HG02571 (cell line): ENCODE results near the gene MAP3K14.
"Not testable (repeated sequence)": the region's sequence is repeated elsewhere in the genome, so short reads cannot be mapped to it uniquely, and the experiment has no call there.

ENCODE experiments used
- ATAC-seq: cut with Tn5 transposase; IDR thresholded peaks from one replicate; pipeline ENCODE4 v1.9.1; 2021; ENCODE audit warnings: mild to moderate bottlenecking, moderate library complexity; ENCODE audit not compliant: unreplicated experiment

Gene MAP3K14

DNA sequence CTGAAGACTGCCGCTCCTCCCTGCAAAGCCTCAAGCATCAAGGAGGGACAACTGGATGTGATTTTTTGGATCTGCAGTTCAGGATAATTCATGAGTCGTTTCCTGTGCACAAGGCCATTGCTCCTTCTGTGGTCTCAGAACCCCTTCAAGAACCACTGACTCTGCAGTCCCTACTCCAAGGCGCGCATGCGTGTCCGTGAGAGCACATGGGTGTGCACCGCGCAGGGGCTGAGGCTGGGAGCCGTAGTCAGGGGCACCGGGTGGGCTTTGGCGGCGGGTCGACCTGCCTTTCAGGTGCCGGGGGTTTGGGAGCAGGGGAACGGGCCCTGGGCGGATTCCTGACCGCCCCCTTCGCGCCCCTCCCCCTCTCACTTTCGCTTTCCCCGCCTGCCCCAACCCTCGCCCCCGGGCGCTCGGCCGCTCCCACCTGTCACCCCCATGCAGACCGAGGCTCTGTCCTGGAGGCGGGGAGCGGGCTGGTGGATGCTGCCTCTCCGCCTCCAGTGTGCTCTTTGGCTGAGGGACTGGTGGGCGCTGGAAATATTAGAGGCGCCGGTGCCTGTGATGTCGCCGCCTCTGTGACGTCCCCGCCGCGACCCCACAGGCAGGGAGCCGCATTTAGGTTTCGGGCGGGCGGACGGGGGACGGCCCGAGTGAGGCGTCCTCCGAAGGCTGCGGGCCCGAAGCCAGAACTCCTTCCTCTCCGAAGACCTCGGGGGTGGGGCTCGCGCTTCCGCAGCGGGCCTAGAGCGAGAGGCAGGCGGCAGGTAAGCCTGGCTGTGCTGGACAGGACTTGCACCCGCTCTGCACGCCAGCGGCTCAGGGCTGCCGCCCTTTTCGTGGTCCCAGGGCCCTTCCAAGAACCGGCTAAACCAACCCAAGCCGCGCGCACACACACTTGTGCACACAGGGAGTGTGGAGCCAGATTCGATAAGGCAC is 55.0 kb downstream of the MAP3K14 start, which contains the start of gene SPATA32:
Gene SPATA32, minus strand, starts transcription at position 518 of the 939 bp plus-strand sequence. Its CDS starts 78 bp downstream, at position 440.
- ATAC-seq = no peak

DNA sequence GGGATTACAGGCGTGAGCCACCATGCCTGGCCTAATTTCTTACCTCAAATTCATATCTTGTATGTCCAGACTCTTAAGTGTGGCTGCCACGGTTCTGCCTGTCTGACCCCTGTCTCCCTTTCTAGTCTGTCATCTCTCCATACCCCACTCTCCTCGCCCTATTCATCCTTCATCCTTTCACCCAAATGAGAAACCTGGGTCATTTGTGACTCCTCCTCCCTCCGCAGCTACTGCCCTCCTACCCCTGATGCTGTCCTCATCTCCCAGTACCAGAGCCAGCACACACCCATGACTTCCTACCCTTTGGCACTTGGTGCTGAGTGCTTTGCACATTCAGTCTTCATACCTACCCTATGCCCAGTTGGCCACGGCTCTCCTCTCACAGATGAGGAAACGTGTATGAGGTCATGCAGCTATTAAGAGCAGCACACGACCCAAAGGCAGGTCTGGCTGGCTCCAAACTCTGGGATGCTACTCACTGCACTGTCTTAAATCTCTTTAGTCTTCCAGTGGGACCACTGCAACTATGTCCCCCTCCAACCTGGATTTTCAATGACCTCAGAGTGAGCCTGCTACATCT is 56.5 kb downstream of the MAP3K14 start:
- no peak for ATAC-seq

DNA sequence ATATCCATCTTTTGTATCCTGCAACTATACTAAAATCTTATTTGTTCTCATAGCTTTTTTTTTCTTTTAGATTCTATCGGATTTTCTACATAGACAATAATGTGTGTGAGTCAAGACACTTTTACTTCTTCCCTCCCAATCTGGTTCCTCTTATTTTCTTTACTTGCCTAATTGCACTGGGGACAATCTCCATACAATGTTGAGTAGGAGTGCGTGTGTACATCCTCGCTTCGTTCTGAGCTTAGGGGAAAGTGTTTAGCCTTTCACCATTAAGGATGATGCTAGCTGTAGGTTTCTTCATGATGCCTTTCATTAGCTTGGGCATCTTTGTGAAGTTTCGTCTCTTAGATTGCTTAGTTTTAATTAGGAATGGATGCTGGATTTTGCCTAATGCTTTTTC is 57.8 kb downstream of the MAP3K14 start:
- ATAC-seq = no peak

GRCh38 chr17:45257115-45257514 is 59.7 kb downstream of the MAP3K14 start:
- ATAC-seq = no peak

DNA sequence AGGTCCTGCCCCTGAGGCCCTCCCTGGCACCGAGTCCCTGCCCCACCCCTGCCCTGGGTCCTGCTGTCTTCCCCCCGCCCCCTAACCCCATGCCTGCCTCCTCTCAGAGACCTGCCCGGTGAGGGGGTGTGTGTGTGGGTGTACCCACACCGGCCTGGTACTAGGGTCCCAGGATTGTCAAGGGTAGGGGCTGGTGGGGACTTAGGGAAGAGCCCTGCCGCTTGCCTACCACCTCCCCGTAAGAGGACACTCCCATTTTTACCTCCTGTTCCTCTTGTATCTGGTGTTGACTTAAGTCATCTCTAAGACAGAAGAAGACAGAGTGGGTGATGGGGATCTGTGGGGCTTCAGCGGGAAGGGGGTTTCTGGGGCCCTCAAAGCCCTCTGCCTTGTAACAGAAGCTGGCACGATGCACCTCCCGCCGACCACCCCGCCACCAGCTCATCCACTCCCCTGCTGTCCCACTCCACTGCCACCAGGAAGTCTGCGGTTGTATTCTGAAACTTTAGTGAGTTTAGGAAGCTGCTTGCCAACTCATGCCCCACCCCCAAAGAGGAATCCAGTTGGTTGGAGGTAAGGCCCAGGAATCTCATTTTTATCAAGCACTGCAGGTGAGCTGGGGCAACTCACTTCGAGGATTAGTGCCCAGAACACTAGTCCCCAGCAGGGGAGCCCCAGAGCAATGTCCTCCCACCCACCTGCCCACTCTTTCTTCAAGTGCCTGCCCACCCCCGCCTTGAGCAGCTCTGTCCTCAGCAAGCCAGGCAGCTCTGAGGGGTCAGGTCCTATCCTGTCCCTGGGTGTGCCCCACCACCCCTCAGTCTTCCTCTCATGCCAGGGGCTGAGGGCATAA is 60.5 kb downstream of the MAP3K14 start:
- ATAC-seq = no peak

- ATAC-seq = no peak
These were observed 61.5 kb downstream of the MAP3K14 start for GRCh38 chr17:45255358-45255757.

- no peak for ATAC-seq
These were observed 62.9 kb downstream of the MAP3K14 start for GRCh38 chr17:45253879-45254278.

GRCh38 chr17:45253237-45253636 is 63.6 kb downstream of the MAP3K14 start:
- ATAC-seq = not testable (repeated sequence)

- no peak for ATAC-seq
These were observed 64.9 kb downstream of the MAP3K14 start for GRCh38 chr17:45251931-45252330.

GRCh38 chr17:45248132-45248957 is 68.5 kb downstream of the MAP3K14 start:
- peak; percentile 49 for ATAC-seq

DNA sequence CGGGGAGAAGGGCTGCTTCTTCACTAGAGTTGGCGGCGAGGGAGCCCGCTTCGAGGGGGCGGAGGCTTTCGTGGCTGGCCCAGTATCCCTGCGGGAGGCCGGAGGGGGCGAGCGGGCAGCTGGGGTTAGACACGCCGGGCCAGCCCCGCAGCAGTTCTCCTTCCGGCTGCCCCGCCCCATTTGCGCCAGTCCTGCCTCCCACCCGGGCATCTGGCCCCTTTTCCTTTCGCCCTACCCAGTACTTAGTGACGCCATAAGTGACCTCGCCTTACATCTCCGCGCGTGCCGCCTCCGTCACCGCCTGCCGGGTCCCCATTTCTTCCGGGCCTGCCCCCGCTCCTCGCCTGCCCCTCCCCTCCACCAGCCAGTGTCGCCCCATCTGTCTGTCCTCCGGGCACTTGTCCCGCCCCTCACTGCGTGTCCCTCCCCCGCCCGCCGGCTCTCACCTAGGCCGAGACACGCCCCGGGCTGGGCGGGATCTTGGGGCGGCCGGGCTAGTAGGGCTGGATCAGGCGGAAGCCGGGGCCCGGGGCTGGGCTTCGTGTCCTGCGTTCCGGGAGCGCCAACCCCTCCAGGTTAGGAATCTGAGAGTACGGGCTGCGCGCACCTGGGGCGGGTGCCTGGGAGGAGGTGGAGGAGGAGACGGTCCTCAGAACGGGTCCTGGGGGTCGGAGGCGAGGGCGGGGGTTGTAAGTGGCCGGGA is 69.2 kb downstream of the MAP3K14 start:
- peak; percentile 75 for ATAC-seq

GRCh38 chr17:45246861-45247428 is 69.9 kb downstream of the MAP3K14 start:
- ATAC-seq = no peak

DNA sequence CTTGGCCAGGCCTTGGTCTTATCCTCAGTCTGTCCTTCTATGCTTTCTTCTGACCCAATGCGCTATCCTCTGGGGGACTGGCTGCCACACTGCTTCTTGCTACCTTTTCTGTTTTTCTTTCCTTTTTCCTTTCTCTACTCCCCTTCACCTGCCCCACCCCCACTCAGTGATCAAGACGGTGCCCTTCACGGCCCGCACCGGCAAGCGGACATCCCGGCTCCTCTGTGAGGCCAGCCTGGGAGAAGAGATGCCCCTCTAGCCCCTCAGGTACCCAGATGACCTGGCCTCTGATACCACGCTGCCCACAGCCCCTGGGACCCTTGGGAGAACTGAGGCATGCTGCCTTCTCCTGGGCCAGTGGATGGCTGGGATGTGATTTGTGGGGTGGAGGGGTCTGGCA is 70.5 kb downstream of the MAP3K14 start:
- no peak for ATAC-seq

DNA sequence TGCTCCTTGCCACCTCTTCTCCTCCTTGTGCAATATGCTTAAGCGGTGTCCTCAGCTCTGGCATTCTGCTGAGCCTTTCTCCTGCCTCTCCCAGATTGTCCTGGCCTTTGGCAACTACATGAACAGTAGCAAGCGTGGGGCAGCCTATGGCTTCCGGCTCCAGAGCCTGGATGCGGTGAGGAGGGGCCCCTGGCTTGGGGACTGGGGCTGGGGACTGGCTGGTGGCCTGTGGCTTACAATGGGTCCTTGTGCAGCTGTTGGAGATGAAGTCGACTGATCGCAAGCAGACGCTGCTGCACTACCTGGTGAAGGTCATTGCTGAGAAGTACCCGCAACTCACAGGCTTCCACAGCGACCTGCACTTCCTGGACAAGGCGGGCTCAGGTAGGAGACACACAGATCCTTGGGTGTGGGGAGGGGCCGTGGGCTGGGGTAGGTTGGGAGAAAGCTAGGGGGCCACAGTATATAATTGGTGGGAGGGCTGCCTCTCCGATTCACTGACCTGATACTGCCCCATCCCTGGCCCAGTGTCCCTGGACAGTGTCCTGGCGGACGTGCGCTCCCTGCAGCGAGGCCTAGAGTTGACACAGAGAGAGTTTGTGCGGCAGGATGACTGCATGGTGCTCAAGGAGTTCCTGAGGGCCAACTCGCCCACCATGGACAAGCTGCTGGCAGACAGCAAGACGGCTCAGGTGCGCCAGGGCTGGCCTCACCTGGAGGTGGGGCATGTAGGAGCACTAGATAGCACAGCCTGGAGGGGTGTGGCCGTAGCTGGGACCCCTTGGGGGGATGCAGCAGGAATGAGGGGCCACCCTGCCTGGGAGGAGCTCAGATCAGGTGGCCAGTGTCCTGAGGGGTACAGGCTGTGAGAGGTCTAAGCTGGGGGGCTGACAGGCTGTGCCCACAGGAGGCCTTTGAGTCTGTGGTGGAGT is 71.8 kb downstream of the MAP3K14 start:
- no peak for ATAC-seq

DNA sequence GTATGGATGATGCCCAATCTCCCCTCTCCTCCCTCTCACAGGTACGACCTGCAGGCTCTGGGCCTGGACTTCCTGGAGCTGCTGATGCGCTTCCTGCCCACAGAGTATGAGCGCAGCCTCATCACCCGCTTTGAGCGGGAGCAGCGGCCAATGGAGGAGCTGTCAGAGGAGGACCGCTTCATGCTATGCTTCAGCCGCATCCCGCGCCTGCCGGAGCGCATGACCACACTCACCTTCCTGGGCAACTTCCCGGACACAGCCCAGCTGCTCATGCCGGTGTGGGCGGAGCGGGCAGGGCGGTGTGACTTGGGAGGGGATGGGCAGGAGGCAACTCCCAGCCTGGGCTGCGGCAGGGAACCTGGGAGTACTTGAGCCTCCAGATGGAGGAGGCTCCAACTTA is 73.1 kb downstream of the MAP3K14 start:
- no peak for ATAC-seq

DNA sequence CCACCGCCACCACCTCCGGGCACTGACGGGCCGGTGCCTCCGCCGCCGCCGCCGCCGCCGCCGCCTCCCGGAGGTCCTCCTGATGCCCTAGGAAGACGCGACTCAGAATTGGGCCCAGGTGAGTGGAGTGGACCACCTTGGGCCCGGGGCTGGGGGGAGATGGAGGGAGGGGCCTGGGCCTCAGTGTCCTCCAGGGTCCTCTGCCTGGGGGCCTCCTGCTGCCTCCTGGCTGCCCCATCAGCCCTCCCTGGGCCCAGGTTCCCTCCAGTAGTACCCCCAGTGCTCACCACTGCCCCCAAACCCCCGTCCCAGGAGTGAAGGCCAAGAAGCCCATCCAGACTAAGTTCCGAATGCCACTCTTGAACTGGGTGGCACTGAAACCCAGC is 74.8 kb downstream of the MAP3K14 start:
- ATAC-seq = no peak

GRCh38 chr17:45241328-45242028 is 75.3 kb downstream of the MAP3K14 start:
- no peak for ATAC-seq

DNA sequence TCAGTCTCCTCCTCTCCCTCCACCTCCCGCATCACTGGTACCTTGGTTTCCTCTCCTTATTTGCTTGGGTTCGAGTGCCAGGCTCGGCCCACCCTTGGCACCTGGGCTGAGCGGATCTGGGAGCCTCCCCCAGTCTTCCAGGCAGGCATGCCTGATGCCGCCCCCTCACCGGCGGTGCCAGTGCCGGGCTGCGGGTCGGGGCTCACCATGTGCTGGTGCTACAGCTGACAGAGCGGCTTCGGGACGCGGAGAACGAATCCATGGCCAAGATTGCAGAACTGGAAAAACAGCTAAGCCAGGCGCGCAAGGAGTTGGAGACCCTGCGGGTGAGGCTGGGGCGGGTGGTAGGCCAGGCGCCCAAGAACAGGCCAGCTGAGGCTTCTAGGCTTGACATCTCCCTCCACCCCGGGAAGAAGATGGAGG is 75.9 kb downstream of the MAP3K14 start:
- ATAC-seq = no peak
